Transverse colon (tissue), 4 donors: ENCODE data around the gene KIAA1549. TPM values are rescaled to one million over a fixed set of nuclear protein-coding genes. Genes with fewer than 3 reads are reported as not detected.

ENCODE experiments used
- DNase-seq: peaks from one replicate; pipeline ENCODE4 v3.0.0-alpha.2; 2019
- H3K27ac ChIP-seq, 4 donors: fragments of 200-600 bp; sonication (generic); 2 replicates each; pipeline ENCODE4 v1.5.1; 2016 to 2018; ENCODE audit warnings: inconsistent platforms in 4 of 4
- H3K27me3 ChIP-seq: fragments of 200-600 bp; sonication (generic); 2 replicates; pipeline ENCODE4 v1.5.1; 2017; ENCODE audit warnings: inconsistent platforms
- H3K36me3 ChIP-seq, 4 donors: fragments of 200-600 bp; sonication (generic); 2 replicates each; pipeline ENCODE4 v1.5.1; 2017 to 2019; ENCODE audit warnings: inconsistent platforms in 4 of 4
- H3K4me1 ChIP-seq, 4 donors: fragments of 200-600 bp; sonication (generic); 2 replicates each; pipeline ENCODE4 v1.5.1; 2017 to 2020; ENCODE audit warnings: inconsistent platforms in 4 of 4
- H3K4me3 ChIP-seq, 4 donors: fragments of 200-600 bp; sonication (generic); 1 replicate in 1 of 4; 2 replicates in 3 of 4; pipeline versions ENCODE4 v1.5.1 to v1.6.1; 2017 to 2019; ENCODE audit warnings: inconsistent platforms in 4 of 4
- H3K9me3 ChIP-seq, 2 donors: fragments of 200-600 bp; sonication (generic); 2 replicates each; pipeline ENCODE4 v1.5.1; 2017 to 2019; ENCODE audit warnings: inconsistent platforms in 2 of 2
- CTCF ChIP-seq, 5 experiments: fragments of 200-600 bp in 3 of 5; fragments of 450-650 bp in 2 of 5; sonication (generic) in 3 of 5; IDR thresholded peaks; 1 replicate in 2 of 5; 2 replicates in 3 of 5; pipeline ENCODE4 v1.5.1; 2016 to 2017; ENCODE audit warnings: antibody characterized with exemption in 5 of 5, inconsistent platforms in 3 of 5, mild to moderate bottlenecking in 2 of 5, moderate library complexity in 1 of 5
- EP300 ChIP-seq: sonication (generic); formaldehyde crosslinking; IDR thresholded peaks from one replicate; pipeline ENCODE4 v1.6.1; 2017; ENCODE audit warnings: antibody characterized with exemption, low read depth
- POLR2A ChIP-seq: fragments of 450-650 bp; IDR thresholded peaks from one replicate; pipeline ENCODE4 v1.6.1; 2016; ENCODE audit warnings: antibody characterized with exemption, mild to moderate bottlenecking, moderate library complexity
- POLR2AphosphoS5 ChIP-seq, 3 donors: sonication (generic); formaldehyde crosslinking; IDR thresholded peaks; one replicate each; pipeline ENCODE4 v1.6.1; 2016; ENCODE audit warnings: antibody characterized with exemption in 3 of 3
- WGBS, 2 donors: methylation state at CpG; one replicate each; pipeline ENCODE4 v1.1.5; 2018; ENCODE audit warnings: low coverage in 1 of 2; 5-methylcytosine and 5-hydroxymethylcytosine counted together
- in situ Hi-C, 4 donors: fragments of 200-750 bp; cut with MboI; loops; one replicate each; pipeline versions ENCODE4 v1.15.0 to v1.15.1; 2017; ENCODE audit warnings: low sequenced_read_pairs in 3 of 4, low pct_ligation_motif_present in 1 of 4, low pct_unique_long_range_greater_than_20kb in 1 of 4
- intact Hi-C: fragments of 100-400 bp; cut with DNase I; formaldehyde crosslinking; loops from one replicate; pipeline ENCODE4 v1.15.1; 2023; ENCODE audit warnings: low total_unique reads
- total RNA-seq, 4 donors: library from RNA; depleted of rRNA; stranded (reverse); fragments of >200 nt; gene quantifications; one replicate each; pipeline ENCODE4 v1.1.0, GENCODE V29; 2016

KIAA1549 gene
- total RNA-seq, 4 donors from 2014 or later: 0.37 to 1.5 (median 0.93) TPM

GRCh38 chr7:138962561-138963270 lies 18.5 kb downstream of the KIAA1549 start:
- no peak for DNase-seq
- WGBS, 2 donors: 88 to 94% methylated on average over 8 to 10 of the region's 10 CpGs
- in situ Hi-C loops (no loop called here), intact Hi-C loops (no loop called here)
- Histone ChIP-seq H3K36me3 (no peaks in the 10 kb centered on the region), H3K27ac (no peak overlapping the region), H3K9me3 (no peaks in the 10 kb centered on the region), H3K4me1 (peaks cover 0 to 10% (median 8%) of the 10 kb centered on the region in 4 donors), H3K4me3 (no peak overlapping the region), H3K27me3 (no peaks in the 10 kb centered on the region)
- TF ChIP-seq CTCF (IDR thresholded peaks at IDR 0.05): no peak
- no peak for TF ChIP-seq POLR2AphosphoS5 (IDR thresholded peaks at IDR 0.05)
- TF ChIP-seq POLR2A: no peak
- TF ChIP-seq EP300: no peak

- Histone ChIP-seq H3K36me3 (no peaks in the 10 kb centered on the region), H3K4me3 (no peak overlapping the region), H3K9me3 (no peaks in the 10 kb centered on the region), H3K27ac (peak overlapping the region in 3 of 4 donors; percentile 6 to 40 (median 35)), H3K4me1 (peaks cover 0 to 10% (median 8%) of the 10 kb centered on the region in 4 donors), H3K27me3 (no peaks in the 10 kb centered on the region)
- peak; percentile 54 for DNase-seq
- WGBS, 2 donors: 45% methylated on average over 8 of the region's 8 CpGs; no CpG with 5 or more reads in 1 of the 2 donors
- intact Hi-C loops: no loop called here
- no peak for TF ChIP-seq POLR2AphosphoS5 (IDR thresholded peaks at IDR 0.05)
- TF ChIP-seq EP300: no peak
- no peak for TF ChIP-seq POLR2A
- no peak for TF ChIP-seq CTCF (IDR thresholded peaks at IDR 0.05)
- in situ Hi-C loops: no loop called here
Measured at GRCh38 chr7:138961159-138961558, 20.0 kb downstream of the KIAA1549 start.

- no peak for DNase-seq
- no peaks in the 10 kb centered on the region for H3K9me3 ChIP-seq
- H3K4me1 ChIP-seq: peaks cover 0 to 10% (median 8%) of the 10 kb centered on the region in 4 donors
- no peak overlapping the region for H3K27ac ChIP-seq
- in situ Hi-C loops: no loop called here
- intact Hi-C loops: no loop called here
- 61 to 67% methylated on average over 6 of the region's 6 CpGs for WGBS, 2 donors
- H3K27me3 ChIP-seq: no peaks in the 10 kb centered on the region
- H3K4me3 ChIP-seq: no peak overlapping the region
- TF ChIP-seq POLR2A (no peak), CTCF (IDR thresholded peaks at IDR 0.05) (no peak), POLR2AphosphoS5 (IDR thresholded peaks at IDR 0.05) (no peak), EP300 (no peak)
- no peaks in the 10 kb centered on the region for H3K36me3 ChIP-seq
Measured at GRCh38 chr7:138958391-138958956, 22.7 kb downstream of the KIAA1549 start.

- TF ChIP-seq POLR2AphosphoS5 (IDR thresholded peaks at IDR 0.05) (no peak), POLR2A (no peak), CTCF (IDR thresholded peaks at IDR 0.05) (no peak), EP300 (no peak)
- peaks cover 0 to 10% (median 8%) of the 10 kb centered on the region in 4 donors for H3K4me1 ChIP-seq
- H3K36me3 ChIP-seq: no peaks in the 10 kb centered on the region
- intact Hi-C loops: no loop called here
- H3K9me3 ChIP-seq: no peaks in the 10 kb centered on the region
- H3K27ac ChIP-seq: no peak overlapping the region
- in situ Hi-C loops: no loop called here
- DNase-seq: no peak
- 92 to 94% methylated on average over 8 to 16 of the region's 16 CpGs for WGBS, 2 donors
- H3K4me3 ChIP-seq: no peak overlapping the region
- H3K27me3 ChIP-seq: no peaks in the 10 kb centered on the region
Measured at GRCh38 chr7:138957753-138958390, 23.3 kb downstream of the KIAA1549 start.
